Measurements from ENCODE around the gene PHF12. TPM values are rescaled to one million over a fixed set of nuclear protein-coding genes. Genes with fewer than 3 reads are reported as not detected.

The PHF12 gene
- total RNA-seq: 20.4 TPM
- long read RNA-seq, full-length matches to known transcripts: 1 of 12 reads
- long read RNA-seq, partial matches to known transcripts: 11 of 12 reads
- long read RNA-seq, other reads (novel, unspliced or antisense): 0 of 12 reads

DNA sequence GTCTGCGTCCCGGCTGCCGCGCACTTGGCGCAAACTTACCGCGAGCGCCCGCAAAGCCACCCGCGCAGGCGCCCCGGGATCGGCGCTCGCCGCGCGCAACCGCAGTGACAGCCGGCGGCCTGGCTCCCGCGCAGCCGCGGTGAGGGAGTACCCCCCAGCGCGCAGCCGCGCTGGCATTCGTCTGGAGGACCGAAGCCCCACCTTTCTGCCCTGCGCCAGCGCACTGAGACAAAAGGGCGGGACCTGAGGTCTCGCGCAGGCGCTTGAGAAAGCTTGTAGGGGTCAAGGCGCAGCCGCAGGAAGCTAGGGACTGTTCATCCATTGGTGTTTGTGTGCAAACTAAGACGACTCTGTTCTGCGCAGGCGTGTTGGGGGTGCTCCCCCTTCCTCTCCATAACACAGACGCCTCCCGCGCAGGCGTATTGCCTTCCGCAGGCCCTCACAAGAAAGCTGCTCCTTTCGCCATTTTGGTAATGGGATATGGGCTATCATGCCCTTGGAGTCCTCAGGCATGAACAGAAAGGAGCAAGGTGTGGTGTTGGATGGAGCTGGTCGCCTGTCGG, at the start of gene PHF12:
Gene PHF12, minus strand, starts transcription at position 91 of the 563 bp plus-strand sequence. CDS start 558 bp downstream, outside the sequence.
- intact Hi-C loops (cut with DNase I): loop anchor here (1.0 to 5.0 kb wide), 3 partner anchors 232 to 614 kb away; partner anchors contain the start of genes IFT20, NUFIP2, RPL23A and TNFAIP1
- peak; percentile 100 for DNase-seq (ENCODE audit: low spot score)

DNA sequence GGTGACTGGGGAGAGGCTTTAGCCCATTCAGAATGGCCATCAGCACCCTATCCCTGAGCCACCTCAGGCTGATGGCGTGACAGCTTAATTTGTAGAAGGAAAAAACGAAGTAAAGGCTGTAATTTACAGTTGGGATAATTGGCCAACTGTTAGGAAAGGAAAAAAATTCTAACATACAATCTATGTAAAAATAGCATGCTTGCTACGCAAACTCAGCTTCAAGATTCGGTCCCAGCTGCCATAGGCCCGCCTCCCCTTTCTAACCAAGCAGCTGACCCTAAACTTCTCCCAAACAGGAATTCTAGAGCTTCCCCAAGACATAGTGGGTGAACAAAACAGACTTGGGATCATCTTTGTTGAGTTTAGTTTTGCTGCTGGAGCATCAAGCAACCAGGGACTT, 49.7 kb upstream of the PHF12 start:
- intact Hi-C loops (cut with DNase I): no loop called here
- DNase-seq (ENCODE audit: low spot score): no peak

DNA sequence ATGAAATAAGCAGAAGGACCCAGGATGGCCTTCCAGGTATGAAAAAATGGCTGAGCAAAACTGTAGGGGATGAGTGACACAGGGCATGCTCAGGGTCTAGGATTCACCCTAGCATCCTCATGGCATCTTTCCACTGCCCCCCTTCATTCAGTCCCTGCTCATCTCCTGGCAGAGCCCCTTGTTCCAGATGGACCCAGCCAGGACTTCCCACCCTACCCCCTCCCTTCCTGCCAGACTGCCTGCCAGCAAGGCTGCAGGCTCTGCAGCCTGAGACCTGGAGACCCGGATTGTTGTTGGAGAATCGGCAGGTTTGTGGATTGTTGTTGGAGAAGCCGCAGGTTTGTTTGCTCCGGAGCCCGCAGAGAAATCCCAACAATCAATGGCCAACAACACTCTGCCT, 47.9 kb upstream of the PHF12 start:
- intact Hi-C loops (cut with DNase I): no loop called here
- no peak for DNase-seq (ENCODE audit: low spot score)

DNA sequence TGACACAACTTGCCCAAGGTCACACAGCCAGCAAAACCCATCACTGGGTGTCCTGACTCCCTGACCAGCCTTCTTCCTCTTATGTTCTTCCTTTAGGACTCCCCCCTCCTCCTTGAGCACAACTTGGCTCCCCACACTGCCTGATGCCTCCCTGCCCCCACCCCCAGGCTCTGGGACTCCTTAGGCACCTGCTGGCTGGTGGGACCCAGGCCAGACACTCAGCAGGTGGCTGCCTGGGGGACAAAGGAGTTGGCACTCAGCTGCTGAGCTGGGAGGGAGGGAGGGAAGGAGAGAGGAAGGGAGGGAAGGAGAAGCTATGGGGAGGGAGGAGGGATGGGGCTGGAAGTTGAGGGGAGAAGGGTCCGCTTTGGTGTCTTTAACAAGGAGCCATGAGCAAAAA, 46.5 kb upstream of the PHF12 start:
- intact Hi-C loops (cut with DNase I): no loop called here
- DNase-seq (ENCODE audit: low spot score): no peak

DNA sequence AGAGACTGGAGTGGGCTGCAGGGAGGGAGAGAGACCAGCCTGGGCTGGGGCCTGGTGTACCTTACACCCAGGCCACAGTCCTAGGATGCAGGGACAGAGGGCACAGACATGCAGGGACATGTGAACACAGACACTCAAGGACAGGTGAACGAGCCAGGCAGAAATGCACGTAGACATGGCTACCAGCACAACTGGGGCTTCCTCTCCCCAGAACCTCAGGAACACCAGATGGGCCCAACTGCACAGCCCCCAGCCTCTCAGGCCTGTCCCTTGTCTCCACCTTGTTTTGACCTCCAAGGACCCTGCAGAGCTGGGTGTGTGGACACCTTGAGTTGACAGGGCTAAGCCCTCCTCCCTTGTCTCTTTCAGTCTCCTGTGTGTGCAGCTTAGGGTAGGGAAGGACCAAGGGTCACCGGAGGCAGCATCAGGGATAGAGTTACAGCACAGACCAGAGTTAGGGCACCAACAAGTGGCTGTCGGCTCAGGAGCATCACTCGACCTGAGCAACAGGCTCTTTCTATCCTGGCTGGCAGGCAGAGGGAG, 45.3 kb upstream of the PHF12 start:
- intact Hi-C loops (cut with DNase I): no loop called here
- DNase-seq (ENCODE audit: low spot score): no peak

DNA sequence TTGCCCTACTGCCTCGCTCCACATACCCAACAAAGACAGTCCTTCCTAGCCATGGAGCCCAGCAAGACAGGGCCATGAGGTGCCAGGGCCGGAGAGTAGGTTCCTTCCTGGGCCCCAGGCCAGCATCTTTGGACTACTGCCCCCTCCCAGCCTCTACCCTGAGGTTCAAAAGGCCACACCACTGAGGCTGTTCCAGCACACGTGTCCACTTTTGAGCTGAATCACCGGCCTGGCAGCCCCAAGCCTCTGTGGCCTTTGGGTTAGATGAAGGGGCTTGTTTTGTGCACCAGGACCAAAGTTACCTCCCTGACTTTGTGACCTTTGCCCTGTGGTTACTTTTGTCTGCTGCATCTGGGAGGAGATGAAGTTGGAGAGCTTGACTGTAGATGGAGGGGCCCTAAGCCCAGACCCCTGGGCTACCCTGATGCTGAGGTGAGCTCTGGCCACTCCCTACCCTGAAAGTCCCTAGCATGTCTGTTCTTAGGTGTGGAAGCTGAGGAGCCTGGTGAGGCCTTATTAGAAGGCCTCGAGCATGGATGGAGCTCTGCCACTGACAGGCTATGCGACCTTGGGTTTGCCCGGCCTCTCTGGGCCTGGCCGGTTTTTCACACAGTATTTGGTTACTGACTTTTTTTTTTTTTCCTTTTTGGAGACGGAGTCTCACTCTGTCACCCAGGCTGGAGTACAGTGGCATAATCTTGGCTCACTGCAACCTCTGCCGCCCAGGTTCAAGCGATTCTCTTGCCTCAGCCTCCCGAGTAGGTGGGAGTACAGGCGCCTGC, 42.5 kb upstream of the PHF12 start:
- intact Hi-C loops (cut with DNase I): no loop called here
- no peak for DNase-seq (ENCODE audit: low spot score)

DNA sequence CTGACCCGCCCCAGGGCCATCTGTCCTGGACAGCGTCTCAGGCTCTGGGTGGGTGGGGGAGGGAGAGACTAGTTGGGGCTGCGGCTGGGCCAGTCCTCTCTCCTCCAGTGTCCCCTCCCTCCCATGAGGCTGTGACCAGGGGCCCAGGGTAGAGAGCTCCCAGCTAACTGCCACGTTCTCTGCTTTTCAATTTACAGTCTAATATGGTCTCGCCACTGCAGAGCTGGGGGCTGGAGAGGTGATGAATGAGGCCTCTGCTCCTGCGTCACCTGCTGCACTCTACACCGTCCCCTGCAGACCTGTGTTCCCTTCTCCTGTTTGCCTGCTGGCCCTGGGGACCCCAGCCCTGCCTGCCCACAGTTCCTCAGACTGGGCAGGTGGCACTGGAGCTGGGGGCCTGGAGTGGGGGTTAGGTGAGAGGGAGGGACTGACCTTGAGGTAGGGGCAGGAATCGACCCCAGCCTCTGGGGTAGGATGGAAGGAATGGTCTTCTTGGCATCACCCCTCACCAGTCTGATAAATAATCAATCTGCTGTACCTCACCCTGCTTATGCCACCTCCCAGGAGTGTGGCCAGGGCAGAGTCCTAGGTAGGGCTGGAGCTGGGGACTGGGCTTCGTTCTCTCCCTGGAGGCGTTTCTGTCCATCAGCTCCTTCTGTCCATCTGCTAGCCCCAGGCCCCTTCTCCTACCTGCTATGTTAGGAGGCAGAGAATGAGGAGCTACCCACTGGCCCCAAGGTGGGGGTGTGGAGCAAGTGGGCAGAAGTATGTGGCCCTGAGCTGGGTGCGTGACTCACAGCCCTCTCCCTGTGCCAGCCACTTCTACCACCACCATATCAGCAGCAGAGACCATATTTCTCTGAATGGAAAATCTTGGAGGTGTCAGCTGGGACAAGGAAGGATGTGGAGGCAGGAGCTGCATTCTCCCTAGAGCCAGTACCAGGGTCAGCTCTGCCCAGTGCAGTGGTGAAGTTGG, 41.6 kb upstream of the PHF12 start:
- intact Hi-C loops (cut with DNase I): no loop called here
- no peak for DNase-seq (ENCODE audit: low spot score)

DNA sequence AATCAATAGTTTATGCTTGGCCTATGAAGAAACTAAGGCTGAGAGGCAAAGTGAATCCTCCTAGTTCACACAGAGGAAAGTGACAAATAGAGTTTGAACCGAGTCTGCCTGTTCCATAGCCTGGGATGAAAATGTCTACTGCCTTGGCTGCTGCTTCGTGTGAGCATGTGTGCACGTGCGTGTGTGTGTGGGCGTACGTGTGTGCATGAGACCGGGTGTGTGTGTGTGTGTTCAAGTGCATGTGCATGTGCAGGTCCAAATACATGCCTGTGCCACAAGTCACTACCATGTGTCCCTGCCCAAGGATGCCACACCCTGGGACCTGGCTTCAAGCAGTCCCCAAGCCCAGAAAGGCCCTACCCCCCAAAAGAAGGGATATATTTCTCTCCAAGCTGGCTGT, 40.9 kb upstream of the PHF12 start:
- DNase-seq (ENCODE audit: low spot score): no peak

DNA sequence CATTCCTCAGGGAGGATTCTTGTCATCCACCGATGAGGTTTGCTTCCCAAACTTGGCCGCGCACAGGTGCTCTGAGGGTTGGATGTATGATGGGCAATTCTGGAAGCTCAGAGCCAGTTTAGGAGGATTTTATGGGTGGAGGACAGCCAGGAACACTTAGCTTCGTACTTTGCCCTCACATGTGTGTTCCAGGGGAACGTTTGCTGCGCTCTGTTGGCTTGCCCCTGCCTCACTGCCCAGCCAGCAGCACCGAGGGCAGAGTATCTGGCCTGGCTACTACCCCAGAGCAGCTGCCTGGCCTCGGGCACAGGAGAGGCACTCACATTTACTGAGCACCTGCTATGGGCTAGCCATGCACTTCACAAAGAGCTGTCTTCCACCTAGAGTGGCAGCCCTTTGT, 40.5 kb upstream of the PHF12 start:
- intact Hi-C loops (cut with DNase I): no loop called here
- DNase-seq (ENCODE audit: low spot score): no peak

More for the DNA sequence above, 40.9 kb upstream of the PHF12 start:
- intact Hi-C loops (cut with DNase I): no loop called here

DNA sequence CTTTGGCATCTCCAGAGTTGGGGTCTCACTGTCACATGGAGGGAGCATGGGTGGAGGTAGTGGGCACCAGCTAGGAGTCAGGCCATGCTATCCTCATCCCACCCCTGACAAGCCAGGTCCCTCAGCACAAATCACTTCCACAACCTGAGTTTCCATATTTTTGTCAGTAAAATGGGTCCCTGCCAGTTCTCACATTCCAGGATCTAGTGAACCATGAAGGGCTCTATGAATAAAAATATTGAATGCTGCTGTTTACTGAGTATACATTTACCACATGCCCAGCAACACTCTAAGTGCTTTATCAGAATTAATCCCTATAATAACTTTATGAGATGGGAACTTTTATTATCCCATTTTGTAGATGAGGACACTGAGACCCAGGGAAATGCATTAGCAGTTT, 37.7 kb upstream of the PHF12 start:
- intact Hi-C loops (cut with DNase I): no loop called here
- DNase-seq (ENCODE audit: low spot score): no peak

DNA sequence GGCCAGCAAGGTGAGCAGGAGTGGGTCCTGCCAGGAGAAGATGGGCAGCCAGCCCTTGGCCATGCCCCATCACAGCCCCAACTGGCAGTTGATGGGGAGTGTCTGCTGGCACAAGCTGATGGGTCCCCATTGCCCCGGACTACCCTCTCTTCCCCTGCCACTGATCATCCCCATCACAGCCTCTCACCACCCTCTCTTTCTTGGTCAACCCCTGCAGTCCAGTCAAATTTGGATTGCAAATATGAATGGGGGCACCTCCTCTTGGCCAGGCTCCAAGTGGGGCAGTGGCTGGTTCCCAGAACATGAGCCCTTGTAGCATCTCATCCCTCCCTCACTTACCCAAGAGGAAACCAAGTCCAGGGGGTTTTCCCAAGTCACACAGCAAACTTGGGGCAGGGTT, 37.2 kb upstream of the PHF12 start:
- intact Hi-C loops (cut with DNase I): no loop called here

DNA sequence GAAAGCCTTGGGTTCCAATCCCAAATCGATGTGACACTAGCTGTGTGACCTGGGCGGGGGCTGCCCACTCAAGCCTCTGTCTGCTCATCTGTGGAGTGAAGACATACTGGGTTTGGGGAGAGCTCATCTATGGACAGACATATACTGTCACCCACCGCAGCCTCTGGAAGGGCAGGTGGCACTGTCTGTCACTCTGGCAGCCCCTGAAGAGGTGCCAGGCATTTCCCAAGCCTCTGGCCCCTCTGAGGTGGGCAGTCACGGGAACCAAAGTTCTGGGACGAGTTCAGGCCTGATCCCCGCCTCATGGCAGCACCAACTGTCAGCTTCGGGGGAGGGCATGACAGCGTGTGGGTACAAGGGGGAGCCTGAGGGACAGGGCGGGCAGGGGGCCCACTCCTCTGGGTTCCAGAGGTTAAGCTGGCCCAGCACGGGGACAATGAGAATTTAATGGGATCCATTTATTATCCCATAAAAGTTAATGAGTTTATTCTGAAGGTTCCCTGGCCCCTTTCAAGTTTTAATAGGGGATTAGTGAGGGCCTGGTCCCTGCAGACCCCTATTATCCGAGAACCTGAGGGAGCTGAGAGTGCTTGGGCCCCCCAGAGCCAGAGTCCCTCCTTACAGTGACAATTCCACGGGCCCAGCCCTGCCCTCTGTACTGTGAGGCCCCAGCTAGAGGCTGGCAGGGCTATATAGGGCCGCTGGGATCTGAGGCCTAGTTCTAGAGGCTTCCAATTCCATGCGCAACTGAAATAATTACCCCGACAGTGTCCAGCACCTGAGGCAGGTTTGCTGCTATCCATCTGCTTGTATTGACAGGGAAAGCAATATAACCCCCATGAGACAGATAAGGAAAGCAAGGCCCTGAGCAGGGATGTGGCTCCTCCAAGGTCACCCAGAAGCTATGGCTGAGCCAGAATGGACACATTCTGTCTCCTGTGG, 35.7 kb upstream of the PHF12 start:
- no peak for DNase-seq (ENCODE audit: low spot score)
- intact Hi-C loops (cut with DNase I): no loop called here

More for the DNA sequence above, 37.2 kb upstream of the PHF12 start:
- no peak for DNase-seq (ENCODE audit: low spot score)

DNA sequence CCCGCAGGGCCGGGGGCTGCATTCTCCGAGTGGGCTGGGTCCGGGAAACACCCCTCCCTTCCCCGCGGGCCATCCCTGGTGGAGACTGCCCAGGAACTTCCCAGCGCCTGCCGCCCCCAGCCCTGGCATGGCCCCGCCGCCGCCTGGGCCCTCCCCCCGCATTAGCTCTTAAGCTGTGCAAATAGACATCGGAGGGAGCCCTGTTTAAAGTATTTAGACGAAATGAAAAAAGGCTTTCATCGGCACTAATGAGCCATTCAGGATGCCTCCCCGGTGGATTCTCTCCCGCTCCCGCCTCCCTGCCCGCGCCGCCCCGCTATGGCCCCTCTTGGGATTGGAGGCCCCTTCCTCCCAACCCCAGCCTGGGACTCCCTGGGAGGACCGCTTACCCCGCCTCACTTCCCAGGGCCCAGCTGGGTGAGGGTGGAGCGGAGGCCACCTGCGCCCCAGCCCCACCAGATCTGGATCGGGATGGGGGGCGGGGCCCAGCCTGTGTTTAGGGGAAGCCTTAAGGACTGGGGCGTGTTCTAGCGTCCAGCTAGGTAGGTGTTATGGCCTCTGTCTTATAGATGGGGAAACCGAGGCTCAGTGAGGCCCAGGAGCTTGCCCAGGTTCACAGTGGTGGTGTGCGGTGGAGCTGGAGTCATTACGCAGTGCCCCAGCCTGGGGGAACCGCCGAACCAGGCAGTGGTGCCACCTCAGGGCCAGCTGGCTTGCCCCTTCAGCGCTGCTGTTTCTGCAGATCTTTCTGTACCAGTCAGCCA, 34.8 kb upstream of the PHF12 start:
- intact Hi-C loops (cut with DNase I): no loop called here
- DNase-seq (ENCODE audit: low spot score): no peak

DNA sequence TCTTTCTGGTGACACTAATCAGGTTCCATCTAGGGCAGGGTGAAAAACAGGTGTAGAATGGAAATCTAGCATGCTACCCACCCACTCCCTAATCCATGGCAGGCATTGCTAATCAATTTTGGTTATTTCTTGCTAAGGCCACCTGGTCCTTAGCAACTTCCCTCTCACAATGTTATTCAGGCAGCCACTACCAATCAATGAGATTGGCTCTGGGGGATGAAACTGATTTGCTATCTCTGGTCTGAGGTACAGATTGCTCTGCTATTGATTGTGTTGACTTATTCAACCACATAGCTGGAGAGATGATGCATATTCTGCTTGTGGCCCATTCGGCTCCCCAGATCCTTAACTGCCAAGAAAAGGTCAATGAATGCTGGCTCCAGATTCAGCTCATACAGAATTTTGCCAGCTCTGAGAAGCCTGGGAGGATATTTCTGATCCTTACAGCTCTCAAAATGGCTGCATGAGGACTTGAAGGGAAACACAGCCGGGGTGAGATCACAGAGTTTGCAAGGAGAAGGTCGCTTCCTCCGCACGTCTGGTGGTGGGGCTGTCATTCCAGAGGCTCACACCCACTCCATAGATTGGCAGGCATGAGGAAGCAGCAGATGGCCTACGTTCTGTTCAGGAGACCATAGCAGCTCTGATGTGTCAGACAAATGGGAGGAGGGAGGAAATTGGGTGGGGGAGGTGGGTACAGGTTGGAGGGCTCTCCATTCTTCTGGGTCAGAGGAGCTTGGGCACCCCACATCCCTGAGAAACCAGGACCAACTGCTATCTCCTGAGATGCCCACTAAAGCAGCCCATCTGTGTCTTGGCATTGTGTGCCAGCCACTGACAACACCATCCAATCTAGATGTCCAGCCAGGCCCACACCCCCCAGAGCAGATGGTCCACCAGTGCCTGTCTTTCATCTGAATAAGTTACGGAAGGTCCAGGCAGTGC, 32.2 kb upstream of the PHF12 start:
- intact Hi-C loops (cut with DNase I): no loop called here
- DNase-seq (ENCODE audit: low spot score): no peak

DNA sequence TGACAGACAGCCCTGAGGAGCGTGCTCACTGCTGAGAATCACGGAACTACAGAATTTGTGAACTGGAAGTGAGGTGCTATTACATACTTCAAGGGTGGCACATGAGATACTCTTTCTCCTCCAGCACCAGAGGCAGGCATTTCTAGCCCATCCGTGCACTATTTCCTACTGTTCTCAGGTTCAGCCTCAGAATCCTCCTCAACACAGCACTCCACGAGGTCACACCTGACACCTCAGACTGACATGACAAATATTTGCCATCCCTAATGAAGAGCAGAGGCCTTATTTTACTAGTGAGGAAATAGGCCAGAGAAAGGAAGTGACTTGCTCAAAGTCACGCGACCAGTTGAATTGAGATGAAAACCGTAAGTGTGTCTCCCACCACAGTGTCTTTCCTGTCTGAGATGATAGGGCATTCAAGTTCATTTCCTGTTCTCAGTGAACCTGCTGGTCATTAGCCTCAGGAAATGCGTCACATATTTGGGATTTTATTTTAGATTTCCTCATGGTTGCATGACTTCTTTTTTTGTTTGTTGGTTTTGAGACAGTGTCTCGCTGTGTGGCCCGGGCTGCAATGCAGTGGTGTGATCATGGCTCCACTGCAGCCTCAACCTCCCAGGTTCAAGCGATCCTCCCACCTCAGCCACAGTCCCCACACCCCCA, 30.9 kb upstream of the PHF12 start:
- intact Hi-C loops (cut with DNase I): no loop called here
- DNase-seq (ENCODE audit: low spot score): no peak

DNA sequence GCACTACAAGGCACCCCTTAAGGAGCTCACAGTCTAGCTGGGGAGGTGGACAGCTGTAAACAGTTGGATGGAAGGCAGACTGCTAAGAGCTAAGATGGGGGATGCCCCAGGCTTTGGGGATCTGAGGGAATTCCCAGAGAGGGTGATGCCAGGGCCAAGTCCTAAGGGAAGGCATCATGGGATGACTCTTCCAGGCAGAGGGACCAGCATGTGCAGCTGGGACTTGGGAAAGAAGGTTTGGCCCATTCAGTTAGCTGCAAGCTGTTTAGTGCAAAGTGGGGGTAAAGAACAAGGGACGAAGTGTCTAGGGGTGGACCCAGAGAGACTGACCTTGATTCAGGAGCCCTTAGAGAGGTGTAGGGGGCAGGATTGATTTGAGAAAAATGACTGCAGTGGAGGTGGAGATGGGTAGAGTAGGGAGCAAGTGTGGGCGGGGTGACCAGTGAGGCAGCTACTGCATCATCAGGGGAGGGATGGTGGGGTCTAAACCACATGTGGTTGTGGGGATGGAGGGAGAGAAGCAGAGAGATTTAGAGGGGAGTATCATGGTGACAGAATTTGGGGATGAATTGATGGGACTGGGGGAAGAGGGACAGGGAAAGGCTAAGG, 27.1 kb upstream of the PHF12 start:
- intact Hi-C loops (cut with DNase I): no loop called here
- DNase-seq (ENCODE audit: low spot score): no peak
